Breast epithelium (tissue), 4 donors: ENCODE data around the gene TRIM28. TPM values are rescaled to one million over a fixed set of nuclear protein-coding genes. Genes with fewer than 3 reads are reported as not detected.
"Not testable (repeated sequence)": the region's sequence is repeated elsewhere in the genome, so short reads cannot be mapped to it uniquely, and the experiment has no call there.

Experiments used
- DNase-seq, 2 donors: peaks; one replicate each; pipeline ENCODE4 v3.0.0-alpha.2; 2019; ENCODE audit warnings: low spot score in 2 of 2
- H3K27ac ChIP-seq, 2 donors: fragments of 200-600 bp; sonication (generic) in 1 of 2; one replicate each; pipeline ENCODE4 v1.5.1; 2016 to 2019; ENCODE audit warnings: mild to moderate bottlenecking in 1 of 2
- H3K27me3 ChIP-seq, 2 donors: fragments of 200-600 bp; sonication (generic) in 1 of 2; one replicate each; pipeline versions ENCODE4 v1.5.1 to v1.6.0; 2017 to 2019; ENCODE audit warnings: control low read depth in 1 of 2, mild to moderate bottlenecking in 1 of 2
- H3K36me3 ChIP-seq: fragments of 200-600 bp; one replicate; pipeline ENCODE4 v1.5.1; 2019
- H3K4me1 ChIP-seq, 2 donors: fragments of 200-600 bp; sonication (generic); one replicate each; pipeline ENCODE4 v1.5.1; 2016 to 2019; ENCODE audit warnings: control low read depth in 1 of 2
- H3K4me3 ChIP-seq, 3 donors: fragments of 200-600 bp; sonication (generic); 1 replicate in 2 of 3; 2 replicates in 1 of 3; pipeline ENCODE4 v1.5.1; 2016 to 2019; ENCODE audit warnings: mild to moderate bottlenecking in 3 of 3, moderate library complexity in 2 of 3
- H3K9me3 ChIP-seq, 2 donors: fragments of 200-600 bp; sonication (generic) in 1 of 2; one replicate each; pipeline ENCODE4 v1.5.1; 2016 to 2019; ENCODE audit warnings: control low read depth in 1 of 2
- POLR2A ChIP-seq: fragments of 450-650 bp; IDR thresholded peaks from one replicate; pipeline ENCODE4 v1.6.1; 2016; ENCODE audit warnings: antibody characterized with exemption, mild to moderate bottlenecking, moderate library complexity
- POLR2AphosphoS5 ChIP-seq, 3 donors: sonication (generic); formaldehyde crosslinking; IDR thresholded peaks; one replicate each; pipeline ENCODE4 v1.6.1; 2017; ENCODE audit warnings: antibody characterized with exemption in 3 of 3
- intact Hi-C: fragments of 100-400 bp; cut with DNase I; formaldehyde crosslinking; loops from one replicate; pipeline ENCODE4 v1.15.1; 2023; ENCODE audit warnings: low total_unique reads
- total RNA-seq, 3 donors: library from RNA; depleted of rRNA; stranded (reverse); fragments of >200 nt; gene quantifications; one replicate each; pipeline ENCODE4 v1.1.0, GENCODE V29; 2016
- TF ChIP-seq, protein P1 (sequence below), 3 donors: fragments of 450-650 bp; IDR thresholded peaks; one replicate each; pipeline ENCODE4 v1.5.1; 2016 to 2017; ENCODE audit warnings: antibody characterized with exemption in 3 of 3, mild to moderate bottlenecking in 3 of 3, moderate library complexity in 3 of 3

The TRIM28 gene
- total RNA-seq, 3 donors from 2014 or later = 110 to 190 (median 173) TPM

DNA sequence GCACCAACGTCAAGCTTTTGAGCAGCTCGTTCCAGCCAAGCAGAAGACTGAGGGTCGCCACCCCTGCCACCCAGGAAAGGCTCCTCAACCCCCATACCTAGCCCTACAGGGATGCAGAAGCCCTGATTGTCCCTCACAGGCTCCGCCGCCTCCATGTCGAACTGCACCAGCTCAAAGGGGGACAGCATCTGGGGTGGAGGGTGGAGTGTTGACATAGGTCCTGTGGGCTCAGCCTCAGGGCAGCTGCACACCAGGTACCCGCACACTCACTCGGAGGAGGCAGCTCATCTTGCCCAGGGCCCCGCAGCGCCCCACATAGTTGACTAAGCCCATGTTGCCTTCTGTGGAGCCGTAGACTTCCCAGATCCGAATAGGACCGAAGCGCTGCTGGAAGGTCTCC lies 43.6 kb upstream of the TRIM28 start:
- no peak for DNase-seq
- no peaks in the 10 kb centered on the region for H3K9me3 ChIP-seq
- no peak for TF ChIP-seq POLR2AphosphoS5 (IDR thresholded peaks at IDR 0.05)
- TF ChIP-seq, protein P1, sequence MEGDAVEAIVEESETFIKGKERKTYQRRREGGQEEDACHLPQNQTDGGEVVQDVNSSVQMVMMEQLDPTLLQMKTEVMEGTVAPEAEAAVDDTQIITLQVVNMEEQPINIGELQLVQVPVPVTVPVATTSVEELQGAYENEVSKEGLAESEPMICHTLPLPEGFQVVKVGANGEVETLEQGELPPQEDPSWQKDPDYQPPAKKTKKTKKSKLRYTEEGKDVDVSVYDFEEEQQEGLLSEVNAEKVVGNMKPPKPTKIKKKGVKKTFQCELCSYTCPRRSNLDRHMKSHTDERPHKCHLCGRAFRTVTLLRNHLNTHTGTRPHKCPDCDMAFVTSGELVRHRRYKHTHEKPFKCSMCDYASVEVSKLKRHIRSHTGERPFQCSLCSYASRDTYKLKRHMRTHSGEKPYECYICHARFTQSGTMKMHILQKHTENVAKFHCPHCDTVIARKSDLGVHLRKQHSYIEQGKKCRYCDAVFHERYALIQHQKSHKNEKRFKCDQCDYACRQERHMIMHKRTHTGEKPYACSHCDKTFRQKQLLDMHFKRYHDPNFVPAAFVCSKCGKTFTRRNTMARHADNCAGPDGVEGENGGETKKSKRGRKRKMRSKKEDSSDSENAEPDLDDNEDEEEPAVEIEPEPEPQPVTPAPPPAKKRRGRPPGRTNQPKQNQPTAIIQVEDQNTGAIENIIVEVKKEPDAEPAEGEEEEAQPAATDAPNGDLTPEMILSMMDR (IDR thresholded peaks at IDR 0.05) = no peak
- no peak for TF ChIP-seq POLR2A
- peaks cover 0 to 6% of the 10 kb centered on the region in 2 donors for H3K4me1 ChIP-seq
- H3K4me3 ChIP-seq = peak overlapping the region in 2 of 3 donors; percentile 65 to 73
- intact Hi-C loops = no loop called here
- H3K36me3 ChIP-seq = no peaks in the 10 kb centered on the region
- H3K27ac ChIP-seq = no peak overlapping the region
- H3K27me3 ChIP-seq = no peaks in the 10 kb centered on the region

GRCh38 chr19:58507602-58508223 lies 36.2 kb upstream of the TRIM28 start:
- DNase-seq, H3K36me3 ChIP-seq, H3K9me3 ChIP-seq, intact Hi-C loops, H3K27me3 ChIP-seq, H3K4me1 ChIP-seq, H3K4me3 ChIP-seq, H3K27ac ChIP-seq: not testable (repeated sequence)

GRCh38 chr19:58509731-58510083 lies 34.2 kb upstream of the TRIM28 start:
- no peak overlapping the region for H3K27ac ChIP-seq
- TF ChIP-seq, protein P1 (IDR thresholded peaks at IDR 0.05) = no peak
- intact Hi-C loops = no loop called here
- H3K4me1 ChIP-seq = peaks cover 0 to 5% of the 10 kb centered on the region in 2 donors
- DNase-seq = no peak
- H3K4me3 ChIP-seq = no peak overlapping the region
- H3K36me3 ChIP-seq = no peaks in the 10 kb centered on the region
- H3K9me3 ChIP-seq = no peaks in the 10 kb centered on the region
- no peaks in the 10 kb centered on the region for H3K27me3 ChIP-seq

- H3K27ac ChIP-seq = no peak overlapping the region
- no peaks in the 10 kb centered on the region for H3K27me3 ChIP-seq
- DNase-seq = no peak
- H3K9me3 ChIP-seq = no peaks in the 10 kb centered on the region
- intact Hi-C loops = no loop called here
- peaks cover 0 to 5% of the 10 kb centered on the region in 2 donors for H3K4me1 ChIP-seq
- no peaks in the 10 kb centered on the region for H3K36me3 ChIP-seq
- no peak overlapping the region for H3K4me3 ChIP-seq
- TF ChIP-seq, protein P1 (IDR thresholded peaks at IDR 0.05) = no peak
- TF ChIP-seq POLR2AphosphoS5 (IDR thresholded peaks at IDR 0.05) = no peak
Observed at GRCh38 chr19:58510084-58510862, 33.6 kb upstream of the TRIM28 start.

GRCh38 chr19:58511353-58512208 lies 32.3 kb upstream of the TRIM28 start, which contains the start of gene SLC27A5:
Gene SLC27A5, minus strand, starts transcription at chr19:58511992. Its CDS starts 37 bp downstream, at chr19:58511955.
- Histone ChIP-seq H3K36me3 (no peaks in the 10 kb centered on the region), H3K27ac (peak within 1 kb of the TSS in 1 of 2 donors; percentile 85), H3K9me3 (no peaks in the 10 kb centered on the region), H3K4me3 (no peak within 1 kb of the TSS), H3K4me1 (peaks cover 0 to 5% of the 10 kb centered on the region in 2 donors), H3K27me3 (no peaks in the 10 kb centered on the region)
- DNase-seq = no peak
- TF ChIP-seq, protein P1 (IDR thresholded peaks at IDR 0.05) = no peak
- TF ChIP-seq POLR2A = no peak
- intact Hi-C loops = no loop called here
